Activated gamma-delta T cell treated with Interleukin-2 at 50 U/mL for 16 hours (primary cell): ENCODE results near the gene NT5C1A.
A peak's percentile ranks its signal among the peaks of the same experiment; 100 is the strongest.

Experiments
- DNase-seq: peaks from one replicate; pipeline ENCODE4 v3.0.0-alpha.2; 2020

The NT5C1A gene

GRCh38 chr1:39633422-39633821 is 38.5 kb downstream of the NT5C1A start:
- DNase-seq, result no peak

GRCh38 chr1:39632682-39633417 is 39.1 kb downstream of the NT5C1A start:
- no peak for DNase-seq

GRCh38 chr1:39632323-39632681 is 39.6 kb downstream of the NT5C1A start:
- DNase-seq, result no peak

- no peak for DNase-seq
Observed at GRCh38 chr1:39631361-39632322, 40.3 kb downstream of the NT5C1A start.

- DNase-seq, result no peak
Observed at GRCh38 chr1:39628807-39629350, 43.0 kb downstream of the NT5C1A start.

- DNase-seq, result no peak
Observed at GRCh38 chr1:39626646-39627045, 45.3 kb downstream of the NT5C1A start.

GRCh38 chr1:39625462-39626273 is 46.2 kb downstream of the NT5C1A start:
- no peak for DNase-seq

GRCh38 chr1:39625009-39625408 is 46.9 kb downstream of the NT5C1A start:
- DNase-seq, result no peak

GRCh38 chr1:39623053-39623452 is 48.9 kb downstream of the NT5C1A start:
- DNase-seq, result no peak

GRCh38 chr1:39622427-39622826 is 49.5 kb downstream of the NT5C1A start:
- DNase-seq, result no peak

- no peak for DNase-seq
Observed at GRCh38 chr1:39620659-39621165, 51.2 kb downstream of the NT5C1A start.

GRCh38 chr1:39617488-39618049 is 54.3 kb downstream of the NT5C1A start:
- DNase-seq, result no peak

- DNase-seq, result no peak
Observed at GRCh38 chr1:39615086-39615673, 56.7 kb downstream of the NT5C1A start.

GRCh38 chr1:39614488-39614887 is 57.4 kb downstream of the NT5C1A start:
- no peak for DNase-seq

- DNase-seq, result no peak
Observed at GRCh38 chr1:39613250-39613649, 58.7 kb downstream of the NT5C1A start.

GRCh38 chr1:39609618-39610331 is 62.1 kb downstream of the NT5C1A start:
- DNase-seq, result peak; percentile 74
